GM12878 (cell line): ENCODE results near the gene ADGRD1. TPM values are rescaled to one million over a fixed set of nuclear protein-coding genes. Genes with fewer than 3 reads are reported as not detected.

Experiments
- ATAC-seq: fragments of 200-7000 bp; cut with Tn5 transposase; 3 replicates; pipeline ENCODE4 v1.9.1; 2020; ENCODE audit warnings: mild to moderate bottlenecking, moderate library complexity
- BruUV-seq: library from RNA; stranded (reverse); fragments of 400-500 nt; replicated peaks from 2 replicates; lab custom pipeline; 2021; lab: Mats Ljungman, UMichigan
- CTCF ChIA-PET: fragments of 300-600 bp; sonication (Branson Sonifier 250); formaldehyde crosslinking; extraction: SDS; loops from one replicate; lab custom pipeline; 2021; ENCODE audit warnings: inconsistent platforms; lab: Yijun Ruan, JAX
- POLR2A ChIA-PET: fragments of 350-600 bp; formaldehyde crosslinking; extraction: SDS; loops from one replicate; lab custom pipeline; 2021; ENCODE audit warnings: inconsistent platforms; lab: Charles Lee
- RAD21 ChIA-PET: fragments of 300-600 bp; sonication (Branson Sonifier 250); formaldehyde crosslinking; loops from one replicate; lab custom pipeline; 2023; ENCODE audit warnings: antibody characterized with exemption; ENCODE audit not compliant: unreplicated experiment; lab: Charles Lee
- SMC1A ChIA-PET: fragments of 300-600 bp; sonication (Branson Sonifier 250); formaldehyde crosslinking; loops from one replicate; lab custom pipeline; 2023; ENCODE audit not compliant: unreplicated experiment, uncharacterized antibody; lab: Charles Lee
- DNase-seq: peaks from one replicate; pipeline ENCODE4 v3.0.0-alpha.2; 2011; ENCODE audit warnings: low read depth, low spot score
- FAIRE-seq: peaks from 3 replicates; lab custom pipeline; 2011; peaks lifted over from hg19 to GRCh38; lab: Jason Lieb, UNC
- H2AFZ ChIP-seq: 2 replicates; pipeline ENCODE4 v1.6.0; 2011; ENCODE audit warnings: low read depth, low read length, control low read depth; ENCODE audit not compliant: control insufficient read depth
- H3K27ac ChIP-seq: 2 replicates; pipeline ENCODE4 v1.5.1; 2011; ENCODE audit warnings: control low read depth; ENCODE audit not compliant: control insufficient read depth, insufficient read depth
- H3K27me3 ChIP-seq, 2 experiments: replicated peaks in 1 of 2; 2 replicates each; pipeline versions ENCODE4 v1.6.0 to v1.6.1; 2011; ENCODE audit warnings: low read length in 1 of 2; ENCODE audit not compliant: control insufficient read depth in 2 of 2, insufficient read depth in 2 of 2
- H3K36me3 ChIP-seq, 2 experiments: 2 replicates each; pipeline ENCODE4 v1.5.1; 2011; ENCODE audit warnings: low read length in 1 of 2; ENCODE audit not compliant: control insufficient read depth in 2 of 2, insufficient read depth in 2 of 2
- H3K4me1 ChIP-seq: 2 replicates; pipeline ENCODE4 v1.6.1; 2011; ENCODE audit warnings: mild to moderate bottlenecking, low read length, moderate library complexity, mixed read lengths; ENCODE audit not compliant: control insufficient read depth, insufficient read depth
- H3K4me2 ChIP-seq: 2 replicates; pipeline ENCODE4 v1.6.0; 2011; ENCODE audit warnings: control low read depth; ENCODE audit not compliant: control insufficient read depth, insufficient read depth
- H3K4me3 ChIP-seq: fragments of 200-600 bp; sonication (generic); 2 replicates; pipeline ENCODE4 v1.5.1; 2016
- H3K79me2 ChIP-seq: 2 replicates; pipeline ENCODE4 v1.6.0; 2011; ENCODE audit warnings: low read length; ENCODE audit not compliant: control insufficient read depth, insufficient read depth
- H3K9ac ChIP-seq: 2 replicates; pipeline ENCODE4 v1.8.0; 2011; ENCODE audit warnings: low read length, control low read depth, mixed read lengths; ENCODE audit not compliant: control insufficient read depth, insufficient read depth
- H3K9me3 ChIP-seq: replicated peaks from 3 replicates; pipeline ENCODE4 v1.5.1; 2011; ENCODE audit warnings: mild to moderate bottlenecking, low read length; ENCODE audit not compliant: control insufficient read depth, insufficient read depth
- H4K20me1 ChIP-seq: 2 replicates; pipeline ENCODE4 v1.6.0; 2011; ENCODE audit not compliant: control insufficient read depth, insufficient read depth
- CHD1 ChIP-seq: IDR thresholded peaks from 2 replicates; pipeline ENCODE4 v1.6.1; 2012; ENCODE audit warnings: low read depth, low read length, improper control_type of control experiment
- FOXK2 ChIP-seq: fragments of 450-650 bp; IDR thresholded peaks from 2 replicates; pipeline ENCODE4 v1.6.1; 2017; ENCODE audit warnings: mild to moderate bottlenecking, moderate library complexity
- GATAD2B ChIP-seq: fragments of 450-650 bp; conservative IDR thresholded peaks from 2 replicates; pipeline ENCODE4 v1.6.1; 2017; ENCODE audit warnings: low read depth, mild to moderate bottlenecking, moderate library complexity
- MEF2B ChIP-seq: fragments of 450-650 bp; IDR thresholded peaks from 2 replicates; pipeline ENCODE4 v1.6.1; 2018; ENCODE audit warnings: mild to moderate bottlenecking, moderate library complexity; ENCODE audit not compliant: partially characterized antibody, poor library complexity, severe bottlenecking
- NFYB ChIP-seq: IDR thresholded peaks from 2 replicates; pipeline ENCODE4 v1.6.1; 2011; ENCODE audit warnings: low read depth, mild to moderate bottlenecking, low read length, improper control_type of control experiment, moderate library complexity; ENCODE audit not compliant: insufficient read depth
- NRF1 ChIP-seq: conservative IDR thresholded peaks from 2 replicates; pipeline ENCODE4 v1.6.1; 2011; ENCODE audit warnings: mild to moderate bottlenecking, low read depth, low read length, improper control_type of control experiment
- PAX5 ChIP-seq: IDR thresholded peaks from 2 replicates; pipeline ENCODE4 v1.6.1; 2011; ENCODE audit warnings: low read depth, low read length, borderline replicate concordance
- SMAD5 ChIP-seq: IDR thresholded peaks from 2 replicates; pipeline ENCODE4 v1.6.1; 2016; ENCODE audit warnings: antibody characterized with exemption, low read depth
- TBL1XR1 ChIP-seq: IDR thresholded peaks from 2 replicates; pipeline ENCODE4 v1.6.1; 2012; ENCODE audit warnings: low read depth, low read length, improper control_type of control experiment
- ZNF24 ChIP-seq: fragments of 450-650 bp; IDR thresholded peaks from 2 replicates; pipeline ENCODE4 v1.6.1; 2017; ENCODE audit warnings: antibody characterized with exemption, mild to moderate bottlenecking
- WGBS: methylation state at CpG from one replicate; pipeline ENCODE4 v1.1.6; 2016; ENCODE audit warnings: low lambda C conversion rate; ENCODE audit not compliant: insufficient replicate concordance, insufficient coverage; ENCODE audit errors: missing lambda C conversion rate; 5-methylcytosine and 5-hydroxymethylcytosine counted together
- in situ Hi-C: fragments of 300-500 bp; cut with MboI; formaldehyde crosslinking; loops from 9 replicates; pipeline ENCODE4 v1.14.3; 2018; ENCODE audit warnings: mixed read lengths
- intact Hi-C: fragments of 100-400 bp; cut with micrococcal nuclease; formaldehyde crosslinking; loops from one replicate; pipeline ENCODE4 v1.14.2; 2022; ENCODE audit not compliant: unreplicated experiment
- polyA plus RNA-seq, 11 experiments: library from polyadenylated mRNA; depleted of rRNA in 4 of 11; unstranded in 6 of 11; stranded (reverse) in 5 of 11; fragments of >200 nt; fragmentation: Nextera tagmentation in 4 of 11; fragmentation: Illumina TruSeq in 1 of 11; extraction: Ambion mirVana in 4 of 11; extraction: Trizol in 1 of 11; gene quantifications; 1 replicate in 1 of 11; 2 replicates in 10 of 11; pipeline versions ENCODE4 v1.2.1 to v1.2.3, GENCODE V29; 2011 to 2016; ENCODE audit warnings: inconsistent platforms in 2 of 11, missing spikeins in 2 of 11, low read depth in 1 of 11
- total RNA-seq, 4 experiments: library from RNA; depleted of rRNA in 3 of 4; stranded (reverse); fragments of >200 nt in 3 of 4; fragmentation: Illumina TruSeq in 1 of 4; extraction: Trizol in 1 of 4; gene quantifications; 2 replicates each; pipeline versions ENCODE4 v1.2.1 to v1.2.3, GENCODE V29; 2013 to 2021
- TF ChIP-seq, protein P1 (sequence below): fragments of 450-650 bp; IDR thresholded peaks from 2 replicates; pipeline ENCODE4 v1.6.1; 2017; ENCODE audit warnings: low read depth, mild to moderate bottlenecking, moderate library complexity

ADGRD1 gene
- total and polyA plus RNA-seq, 10 of the 15 experiments (the other 5 are each of a cell fraction or from before 2014, with no cell fraction given): 0.15 to 12.7 (median 1.2) TPM

GRCh38 chr12:131131077-131131807 is 177.5 kb downstream of the ADGRD1 start:
- SMC1A ChIA-PET: interaction anchor here (1.2 to 6.5 kb wide), 8 partner anchors 18 to 306 kb away, joined by 3 to 86 read pairs (median 7); no protein-coding TSS in a partner anchor
- FAIRE-seq: no peak
- Histone ChIP-seq H4K20me1 (no peaks in the 10 kb centered on the region), H3K4me3 (no peak overlapping the region), H2AFZ (no peak overlapping the region), H3K27me3 (no peaks in the 10 kb centered on the region), H3K4me2 (no peak overlapping the region), H3K27ac (no peak overlapping the region), H3K79me2 (no peaks in the 10 kb centered on the region), H3K4me1 (no peaks in the 10 kb centered on the region), H3K9me3 (no peaks in the 10 kb centered on the region), H3K9ac (no peak overlapping the region), H3K36me3 (no peaks in the 10 kb centered on the region)
- intact Hi-C loops: loop anchor here (5.0 kb wide), 2 partner anchors 304 to 369 kb away; no protein-coding TSS in a partner anchor
- CTCF ChIA-PET: interaction anchor here (0.7 to 6.2 kb wide), 14 partner anchors 9 to 340 kb away, joined by 3 to 198 read pairs (median 6); no protein-coding TSS in a partner anchor
- in situ Hi-C loops: no loop called here
- DNase-seq: no peak
- ATAC-seq: no peak
- POLR2A ChIA-PET: interaction anchor here (2.6 kb wide), 1 partner anchor 27 kb away, joined by 16 read pairs; no protein-coding TSS in a partner anchor
- no peak for TF ChIP-seq SMAD5
- no peak for TF ChIP-seq NFYB
- TF ChIP-seq PAX5: no peak
- no peak for TF ChIP-seq ZNF24
- RAD21 ChIA-PET: interaction anchor here (1.6 to 5.3 kb wide), 7 partner anchors 20 to 305 kb away, joined by 4 to 101 read pairs (median 9); no protein-coding TSS in a partner anchor
- no TSS peak for BruUV-seq
- 75% methylated on average over 20 of the region's 20 CpGs for WGBS

DNA sequence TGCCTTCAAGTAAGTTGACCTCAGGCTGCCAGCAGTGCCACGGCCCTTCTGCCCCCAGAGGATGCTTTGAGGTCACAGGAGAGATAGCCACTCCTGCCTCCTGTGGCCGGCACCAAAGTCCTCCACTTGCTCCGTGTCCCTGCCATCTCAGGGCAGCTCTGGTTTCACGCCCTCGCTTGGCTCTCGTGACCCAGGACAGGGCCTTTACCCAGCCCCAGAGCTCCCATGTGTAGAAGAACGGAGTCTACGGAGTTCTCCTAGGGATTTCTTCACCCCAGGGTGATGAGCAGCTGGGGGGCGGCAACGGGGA is 178.1 kb downstream of the ADGRD1 start:
- in situ Hi-C loops: no loop called here
- CTCF ChIA-PET: interaction anchor here (0.6 to 6.2 kb wide), 24 partner anchors 9 to 1259 kb away, joined by 3 to 198 read pairs (median 6); partner anchors contain the start of gene ADGRD1
- POLR2A ChIA-PET: interaction anchor here (2.6 kb wide), 1 partner anchor 27 kb away, joined by 16 read pairs; no protein-coding TSS in a partner anchor
- no peak; the same call in 2 of the 3 replicates for ATAC-seq
- H3K4me3 ChIP-seq: no peak overlapping the region
- no peaks in the 10 kb centered on the region for H3K36me3 ChIP-seq
- no peak overlapping the region for H2AFZ ChIP-seq
- FAIRE-seq: no peak
- H3K27me3 ChIP-seq: no peaks in the 10 kb centered on the region
- H3K9me3 ChIP-seq: no peaks in the 10 kb centered on the region
- 50% methylated on average over 10 of the region's 10 CpGs for WGBS
- no peaks in the 10 kb centered on the region for H3K4me1 ChIP-seq
- H3K27ac ChIP-seq: no peak overlapping the region
- DNase-seq: no peak
- H3K79me2 ChIP-seq: no peaks in the 10 kb centered on the region
- no TSS peak for BruUV-seq
- RAD21 ChIA-PET: interaction anchor here (1.0 to 5.3 kb wide), 11 partner anchors 10 to 323 kb away, joined by 3 to 101 read pairs (median 8); no protein-coding TSS in a partner anchor
- SMC1A ChIA-PET: interaction anchor here (0.9 to 6.5 kb wide), 15 partner anchors 18 to 384 kb away, joined by 3 to 86 read pairs (median 3); no protein-coding TSS in a partner anchor
- H3K9ac ChIP-seq: no peak overlapping the region
- intact Hi-C loops: loop anchor here (1.0 to 5.0 kb wide), 5 partner anchors 27 to 369 kb away; no protein-coding TSS in a partner anchor
- no peak overlapping the region for H3K4me2 ChIP-seq
- H4K20me1 ChIP-seq: no peaks in the 10 kb centered on the region
- no peak for TF ChIP-seq FOXK2
- TF ChIP-seq, protein P1, sequence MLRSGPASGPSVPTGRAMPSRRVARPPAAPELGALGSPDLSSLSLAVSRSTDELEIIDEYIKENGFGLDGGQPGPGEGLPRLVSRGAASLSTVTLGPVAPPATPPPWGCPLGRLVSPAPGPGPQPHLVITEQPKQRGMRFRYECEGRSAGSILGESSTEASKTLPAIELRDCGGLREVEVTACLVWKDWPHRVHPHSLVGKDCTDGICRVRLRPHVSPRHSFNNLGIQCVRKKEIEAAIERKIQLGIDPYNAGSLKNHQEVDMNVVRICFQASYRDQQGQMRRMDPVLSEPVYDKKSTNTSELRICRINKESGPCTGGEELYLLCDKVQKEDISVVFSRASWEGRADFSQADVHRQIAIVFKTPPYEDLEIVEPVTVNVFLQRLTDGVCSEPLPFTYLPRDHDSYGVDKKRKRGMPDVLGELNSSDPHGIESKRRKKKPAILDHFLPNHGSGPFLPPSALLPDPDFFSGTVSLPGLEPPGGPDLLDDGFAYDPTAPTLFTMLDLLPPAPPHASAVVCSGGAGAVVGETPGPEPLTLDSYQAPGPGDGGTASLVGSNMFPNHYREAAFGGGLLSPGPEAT: no peak
- TF ChIP-seq CHD1: no peak
- no peak for TF ChIP-seq NRF1
- no peak for TF ChIP-seq GATAD2B
- TF ChIP-seq MEF2B: no peak
- no peak for TF ChIP-seq TBL1XR1
- no peak for TF ChIP-seq ZNF24
